GM19397 (cell line): Measurements from ENCODE around the gene NMS.
"Not testable (repeated sequence)": the region's sequence is repeated elsewhere in the genome, so short reads cannot be mapped to it uniquely, and the experiment has no call there.

Source experiments
- ATAC-seq: cut with Tn5 transposase; IDR thresholded peaks from one replicate; pipeline ENCODE4 v1.9.1; 2021; ENCODE audit warnings: mild to moderate bottlenecking, moderate library complexity; ENCODE audit not compliant: unreplicated experiment

The NMS gene

GRCh38 chr2:100470182-100470581 is at the start of gene NMS:
NMS (plus strand) TSS chr2:100470482; CDS start chr2:100470489, 7 bp downstream.
- no peak for ATAC-seq

- no peak for ATAC-seq
Observed at GRCh38 chr2:100422320-100423055, 47.8 kb upstream of the NMS start.

GRCh38 chr2:100423631-100424030 is 46.7 kb upstream of the NMS start:
- no peak for ATAC-seq

GRCh38 chr2:100424277-100424875 is 45.9 kb upstream of the NMS start:
- no peak for ATAC-seq

- no peak for ATAC-seq
Observed at GRCh38 chr2:100425107-100425506, 45.2 kb upstream of the NMS start.

- no peak for ATAC-seq
Observed at GRCh38 chr2:100425573-100426383, 44.5 kb upstream of the NMS start.

- no peak for ATAC-seq
Observed at GRCh38 chr2:100426384-100426720, 43.9 kb upstream of the NMS start.

GRCh38 chr2:100427111-100427510 is 43.2 kb upstream of the NMS start:
- ATAC-seq: no peak

- no peak for ATAC-seq
Observed at GRCh38 chr2:100427627-100428258, 42.5 kb upstream of the NMS start.

- no peak for ATAC-seq
Observed at GRCh38 chr2:100429726-100430125, 40.6 kb upstream of the NMS start.

GRCh38 chr2:100437751-100438150 is 32.5 kb upstream of the NMS start:
- no peak for ATAC-seq

GRCh38 chr2:100446696-100447095 is 23.6 kb upstream of the NMS start:
- no peak for ATAC-seq

- no peak for ATAC-seq
Observed at GRCh38 chr2:100451092-100451491, 19.2 kb upstream of the NMS start.

- ATAC-seq: no peak
Observed at GRCh38 chr2:100451734-100452133, 18.5 kb upstream of the NMS start.

- no peak for ATAC-seq
Observed at GRCh38 chr2:100453853-100454252, 16.4 kb upstream of the NMS start.

GRCh38 chr2:100456357-100456756 is 13.9 kb upstream of the NMS start:
- not testable (repeated sequence) for ATAC-seq

GRCh38 chr2:100460904-100461530 is 9.3 kb upstream of the NMS start:
- no peak for ATAC-seq

GRCh38 chr2:100470898-100471514 is 724 bp downstream of the NMS start:
- ATAC-seq: no peak

GRCh38 chr2:100476606-100477005 is 6.3 kb downstream of the NMS start:
- ATAC-seq: no peak

GRCh38 chr2:100482741-100483140 is 12.5 kb downstream of the NMS start:
- ATAC-seq: no peak

GRCh38 chr2:100483895-100484294 is 13.6 kb downstream of the NMS start:
- ATAC-seq: no peak
